Left lung (tissue), 10 donors: Measurements from ENCODE around the gene VAMP2. TPM values are rescaled to one million over a fixed set of nuclear protein-coding genes. Genes with fewer than 3 reads are reported as not detected.

Source experiments
- ATAC-seq: fragments of 200-7000 bp; cut with Tn5 transposase; one replicate; pipeline ENCODE4 v1.9.1; 2020; ENCODE audit warnings: moderate library complexity
- DNase-seq, 4 donors: peaks; one replicate each; pipeline ENCODE4 v3.0.0-alpha.2; 2013 to 2020
- H3K27ac ChIP-seq, 2 donors: fragments of 200-600 bp; sonication (generic) in 1 of 2; one replicate each; pipeline versions ENCODE4 v1.5.0 to v1.8.0; 2020 to 2021
- H3K27me3 ChIP-seq, 2 donors: fragments of 200-600 bp; sonication (generic) in 1 of 2; one replicate each; pipeline versions ENCODE4 v1.5.0 to v1.8.0; 2020 to 2021
- H3K36me3 ChIP-seq, 2 donors: fragments of 200-600 bp; sonication (generic) in 1 of 2; one replicate each; pipeline versions ENCODE4 v1.5.0 to v1.8.0; 2020 to 2021
- H3K4me1 ChIP-seq, 2 donors: fragments of 200-600 bp; one replicate each; pipeline ENCODE4 v1.8.0; 2021
- H3K4me3 ChIP-seq, 2 donors: fragments of 200-600 bp; sonication (generic) in 1 of 2; one replicate each; pipeline versions ENCODE4 v1.5.0 to v1.8.0; 2020 to 2021; ENCODE audit warnings: mild to moderate bottlenecking in 1 of 2
- H3K9me3 ChIP-seq, 2 donors: fragments of 200-600 bp; sonication (generic) in 1 of 2; one replicate each; pipeline versions ENCODE4 v1.5.0 to v1.8.0; 2020 to 2021
- CTCF ChIP-seq, 2 donors: fragments of 200-600 bp; sonication (generic) in 1 of 2; IDR thresholded peaks; one replicate each; pipeline versions ENCODE4 v1.5.0 to v1.8.0; 2021; ENCODE audit warnings: antibody characterized with exemption in 2 of 2
- intact Hi-C, 2 donors: fragments of 100-400 bp; cut with DNase I; formaldehyde crosslinking; loops; one replicate each; pipeline versions ENCODE4 v1.11.2 to v1.14.2; 2022
- polyA plus RNA-seq, 6 donors: library from polyadenylated mRNA; unstranded; fragments of 120-200 nt; gene quantifications; one replicate each; pipeline ENCODE4 v1.2.1, GENCODE V29; 2013; ENCODE audit not compliant: insufficient read length in 6 of 6
- total RNA-seq, 2 donors: library from RNA; stranded (reverse); fragmentation: NEBNext Ultra II Directional; extraction: Animal tissue kit (Norgen Biotek cat#: 25700); gene quantifications; one replicate each; pipeline ENCODE4 v1.2.1, GENCODE V29; 2021
- donor health status: DM: no; HTN: yes; CAD: no.
- donor health status: DM: no; HTN: no; CAD: no.

VAMP2 gene
- total and polyA plus RNA-seq, 8 donors = 48.3 to 108 (median 99.8) TPM

- Histone ChIP-seq H3K27ac (no peak overlapping the region), H3K36me3 (no peaks in the 10 kb centered on the region), H3K9me3 (no peaks in the 10 kb centered on the region), H3K4me1 (peaks cover 5 to 23% of the 10 kb centered on the region in 2 donors), H3K4me3 (no peak overlapping the region), H3K27me3 (no peaks in the 10 kb centered on the region)
- ATAC-seq (no peak), DNase-seq (no peak)
- intact Hi-C loops = no loop called here
- no peak for TF ChIP-seq CTCF (IDR thresholded peaks at IDR 0.05)
These were observed 43.8 kb upstream of the VAMP2 start for GRCh38 chr17:8206536-8206935.

- no peaks in the 10 kb centered on the region for H3K27me3 ChIP-seq
- H3K9me3 ChIP-seq = no peaks in the 10 kb centered on the region
- no peak overlapping the region for H3K27ac ChIP-seq
- H3K4me3 ChIP-seq = no peak overlapping the region
- DNase-seq = no peak
- peaks cover 0 to 9% of the 10 kb centered on the region in 2 donors for H3K4me1 ChIP-seq
- ATAC-seq = no peak
- no peaks in the 10 kb centered on the region for H3K36me3 ChIP-seq
- TF ChIP-seq CTCF (IDR thresholded peaks at IDR 0.05) = no peak
- intact Hi-C loops = no loop called here
These were observed 42.2 kb upstream of the VAMP2 start for GRCh38 chr17:8204761-8205555.

GRCh38 chr17:8192070-8192815 is 29.5 kb upstream of the VAMP2 start:
- no peak for TF ChIP-seq CTCF (IDR thresholded peaks at IDR 0.05)
- Histone ChIP-seq H3K27me3 (no peaks in the 10 kb centered on the region), H3K27ac (peak overlapping the region; percentile 80 to 83), H3K4me1 (peaks cover 14 to 48% of the 10 kb centered on the region in 2 donors), H3K36me3 (no peaks in the 10 kb centered on the region), H3K4me3 (peak overlapping the region; percentile 3 to 29), H3K9me3 (no peaks in the 10 kb centered on the region)
- intact Hi-C loops = no loop called here
- ATAC-seq (peak; percentile 28), DNase-seq (peak in 3 of 4 donors; percentile 75 to 85 (median 82))

GRCh38 chr17:8190506-8190905 is 27.8 kb upstream of the VAMP2 start:
- Histone ChIP-seq H3K36me3 (no peaks in the 10 kb centered on the region), H3K27me3 (no peaks in the 10 kb centered on the region), H3K4me1 (peaks cover 14 to 64% of the 10 kb centered on the region in 2 donors), H3K4me3 (peak overlapping the region in 1 of 2 donors; percentile 83), H3K9me3 (no peaks in the 10 kb centered on the region), H3K27ac (peak overlapping the region; percentile 63 to 97)
- TF ChIP-seq CTCF (IDR thresholded peaks at IDR 0.05) = no peak
- intact Hi-C loops = no loop called here
- DNase-seq (no peak), ATAC-seq (no peak)
